Activated T-helper 1 cell treated with Interleukin-2 at 50 U/mL for 16 hours (primary cell): ENCODE results near the gene FERMT3.

Experiments used
- DNase-seq: peaks from one replicate; pipeline ENCODE4 v3.0.0-alpha.2; 2020; ENCODE audit warnings: low read depth

The FERMT3 gene

DNA sequence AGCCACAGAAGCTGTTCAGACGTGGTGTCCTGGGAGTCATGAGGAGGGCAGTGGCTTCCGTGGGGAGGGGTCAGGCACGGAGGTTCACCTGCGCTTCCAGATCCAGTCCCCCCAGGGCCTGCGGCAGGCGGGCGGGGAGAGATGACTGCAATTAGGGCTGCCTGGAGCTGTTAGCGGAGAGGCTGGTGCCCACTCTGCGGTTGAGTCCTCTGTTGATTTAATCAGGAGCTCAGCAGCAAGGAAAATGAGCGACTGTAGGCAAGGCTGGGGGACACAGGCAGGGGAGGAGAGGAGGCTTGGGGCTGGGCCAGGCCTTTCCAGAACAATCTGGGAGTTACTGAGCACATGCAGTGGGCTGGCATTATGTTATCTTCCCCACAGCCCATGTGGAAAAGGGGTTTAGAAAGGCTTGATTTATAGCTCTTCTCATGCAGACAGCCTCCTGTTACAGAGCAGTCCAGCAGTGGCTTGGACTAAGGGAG is 57.9 kb downstream of the FERMT3 start:
- DNase-seq, result no peak

DNA sequence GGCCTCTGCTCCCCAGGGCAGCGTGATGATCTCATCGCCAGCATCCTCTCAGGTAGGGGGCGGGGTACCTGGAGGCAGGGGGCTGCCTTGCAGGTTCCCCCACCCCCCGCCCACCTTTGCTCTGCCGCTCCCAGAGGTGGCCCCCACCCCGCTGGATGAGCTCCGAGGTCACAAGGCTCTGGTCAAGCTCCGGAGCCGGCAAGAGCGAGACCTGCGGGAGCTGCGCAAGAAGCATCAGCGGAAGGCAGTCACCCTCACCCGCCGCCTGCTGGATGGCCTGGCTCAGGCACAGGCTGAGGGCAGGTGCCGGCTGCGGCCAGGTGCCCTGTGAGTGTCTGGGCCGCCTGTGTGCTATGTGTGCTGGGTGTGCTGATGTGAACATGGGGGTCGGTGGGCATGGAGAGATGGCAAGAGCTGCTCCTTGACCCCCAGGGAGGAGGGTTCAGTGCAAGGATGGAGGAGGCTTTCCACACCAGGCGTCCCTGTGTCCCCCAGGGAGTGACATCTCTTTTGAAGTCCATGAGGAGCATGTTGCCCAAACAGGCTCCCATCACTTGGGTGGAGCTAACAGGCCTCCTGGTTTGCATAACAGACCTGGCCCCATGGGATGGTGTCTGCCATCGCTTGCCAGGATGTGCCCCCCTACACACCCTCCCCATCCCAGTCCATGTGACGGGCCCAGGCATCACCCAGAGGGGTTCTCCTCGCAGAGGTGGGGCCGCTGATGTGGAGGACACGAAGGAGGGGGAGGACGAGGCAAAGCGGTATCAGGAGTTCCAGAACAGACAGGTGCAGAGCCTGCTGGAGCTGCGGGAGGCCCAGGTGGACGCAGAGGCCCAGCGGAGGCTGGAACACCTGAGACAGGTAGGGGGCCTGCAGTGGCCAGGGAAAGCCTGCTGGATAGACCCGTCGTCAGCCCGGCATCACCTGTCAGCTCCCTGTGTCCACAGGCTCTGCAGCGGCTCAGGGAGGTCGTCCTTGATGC is 58.9 kb downstream of the FERMT3 start:
- DNase-seq, result no peak

DNA sequence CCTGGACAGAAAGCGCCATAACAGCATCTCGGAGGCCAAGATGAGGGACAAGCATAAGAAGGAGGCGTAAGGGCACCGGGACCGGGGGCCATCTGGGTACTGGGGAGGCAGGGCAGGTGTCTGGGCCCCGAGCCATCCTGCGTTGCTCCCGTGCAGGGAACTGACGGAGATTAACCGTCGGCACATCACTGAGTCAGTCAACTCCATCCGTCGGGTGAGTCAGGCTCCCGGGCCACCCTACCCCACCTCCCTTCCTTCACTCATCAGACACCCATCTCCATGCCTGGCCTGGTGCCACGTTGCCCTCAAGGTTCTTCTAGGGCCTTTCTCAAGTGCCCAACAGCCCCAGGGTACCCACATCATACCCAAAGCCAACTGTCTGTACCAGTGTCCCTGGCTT is 59.8 kb downstream of the FERMT3 start:
- no peak for DNase-seq

DNA sequence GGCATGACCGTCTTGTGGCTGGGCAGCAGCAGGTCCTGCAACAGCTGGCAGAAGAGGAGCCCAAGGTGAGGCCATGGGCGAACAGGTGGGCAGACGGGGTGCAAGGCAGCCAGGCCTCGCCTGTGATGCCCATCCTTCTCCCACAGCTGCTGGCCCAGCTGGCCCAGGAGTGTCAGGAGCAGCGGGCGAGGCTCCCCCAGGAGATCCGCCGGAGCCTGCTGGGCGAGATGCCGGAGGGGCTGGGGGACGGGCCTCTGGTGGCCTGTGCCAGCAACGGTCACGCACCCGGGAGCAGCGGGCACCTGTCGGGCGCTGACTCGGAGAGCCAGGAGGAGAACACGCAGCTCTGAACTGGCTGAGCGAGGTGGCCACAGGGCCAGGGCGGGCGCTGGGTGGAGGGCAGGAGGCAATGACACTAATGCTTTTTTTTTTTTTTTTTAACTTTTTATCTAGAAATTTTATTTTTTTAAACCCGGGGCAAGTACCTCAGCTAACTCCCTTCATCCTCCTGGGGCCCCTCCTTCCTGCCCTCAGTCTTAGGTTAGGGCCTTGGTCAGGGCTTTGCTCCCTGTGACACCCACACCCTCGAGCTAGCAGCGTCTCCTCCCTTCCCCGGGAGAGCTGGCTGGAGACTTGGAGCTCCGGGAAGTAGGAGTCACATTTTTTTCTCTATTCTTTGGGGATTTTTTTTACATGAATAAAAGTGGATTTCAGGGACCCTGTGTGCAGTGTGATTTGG is 60.9 kb downstream of the FERMT3 start:
- no peak for DNase-seq

DNA sequence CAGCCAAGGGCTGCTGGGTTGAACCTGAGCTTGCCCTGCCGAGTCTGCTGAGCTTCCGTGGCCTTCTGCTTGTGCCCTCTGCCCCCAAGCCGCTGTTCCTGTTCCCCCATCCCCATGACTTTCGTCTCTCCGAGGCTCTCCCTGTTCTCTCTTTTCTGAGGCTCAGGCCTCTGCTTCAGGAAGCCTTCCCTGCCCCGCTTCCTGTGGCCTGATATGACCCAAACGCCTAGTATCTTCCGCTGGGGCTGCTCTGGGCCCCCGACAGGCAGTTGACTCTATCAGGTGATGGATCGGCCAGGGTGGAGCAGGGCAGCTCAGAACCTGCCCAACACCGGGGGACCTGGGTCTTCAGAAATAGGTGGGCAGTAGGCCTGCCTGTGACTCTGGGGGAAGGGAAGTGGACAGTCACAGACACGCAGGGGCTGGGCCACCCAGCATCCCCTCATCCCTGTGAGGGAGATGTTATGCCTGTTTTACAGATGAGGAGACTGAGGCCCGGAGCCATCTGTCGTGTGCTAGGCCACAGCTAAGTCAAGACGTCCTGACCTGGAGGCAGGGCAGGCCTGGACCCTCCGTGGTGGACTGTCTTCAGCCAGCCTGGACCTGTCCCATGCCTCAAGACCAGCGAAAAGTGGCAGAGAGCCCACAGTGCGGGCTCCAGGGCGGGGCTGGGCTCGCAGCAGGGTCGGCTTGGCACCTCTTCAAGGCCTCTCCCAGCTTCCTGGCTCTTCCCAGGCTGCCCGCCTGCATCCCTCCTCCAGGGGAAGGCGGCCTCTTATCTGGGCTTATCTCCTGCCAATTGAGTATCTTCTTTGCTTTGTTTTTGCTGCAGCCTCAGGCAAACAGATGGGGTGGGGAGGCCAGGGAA is 61.7 kb downstream of the FERMT3 start:
- no peak for DNase-seq

DNA sequence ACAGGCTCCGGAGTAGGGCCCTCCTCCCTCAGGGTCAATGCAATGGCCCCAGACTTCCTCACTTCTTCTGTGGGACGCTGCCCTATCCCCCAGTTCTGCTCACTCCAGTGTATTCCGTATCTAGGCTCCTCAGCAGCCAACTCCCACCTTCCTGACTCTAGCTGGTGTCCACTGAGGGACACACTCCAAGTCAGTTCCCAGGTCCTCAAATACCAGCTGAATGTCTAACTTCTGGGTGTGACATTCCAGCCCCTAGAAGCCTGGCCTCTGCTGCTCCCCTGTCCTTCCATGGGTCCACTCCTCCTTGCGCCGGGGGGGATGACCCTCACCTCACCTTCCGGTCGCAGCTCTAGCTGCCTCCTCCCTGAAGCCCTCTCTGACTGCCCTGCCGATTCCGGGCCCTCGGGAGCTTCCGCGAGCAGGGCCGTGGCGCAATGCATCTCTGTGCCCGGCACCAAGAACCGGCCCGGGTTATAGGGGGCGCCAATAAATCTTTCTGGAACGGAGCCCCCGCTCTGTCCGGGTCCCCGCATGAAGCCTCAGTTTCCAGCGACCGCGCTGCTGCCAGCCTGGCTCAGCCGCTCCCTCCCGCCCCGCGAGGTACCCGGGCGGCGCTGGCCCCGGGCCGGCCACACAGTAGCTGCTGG is 62.5 kb downstream of the FERMT3 start:
- no peak for DNase-seq

DNA sequence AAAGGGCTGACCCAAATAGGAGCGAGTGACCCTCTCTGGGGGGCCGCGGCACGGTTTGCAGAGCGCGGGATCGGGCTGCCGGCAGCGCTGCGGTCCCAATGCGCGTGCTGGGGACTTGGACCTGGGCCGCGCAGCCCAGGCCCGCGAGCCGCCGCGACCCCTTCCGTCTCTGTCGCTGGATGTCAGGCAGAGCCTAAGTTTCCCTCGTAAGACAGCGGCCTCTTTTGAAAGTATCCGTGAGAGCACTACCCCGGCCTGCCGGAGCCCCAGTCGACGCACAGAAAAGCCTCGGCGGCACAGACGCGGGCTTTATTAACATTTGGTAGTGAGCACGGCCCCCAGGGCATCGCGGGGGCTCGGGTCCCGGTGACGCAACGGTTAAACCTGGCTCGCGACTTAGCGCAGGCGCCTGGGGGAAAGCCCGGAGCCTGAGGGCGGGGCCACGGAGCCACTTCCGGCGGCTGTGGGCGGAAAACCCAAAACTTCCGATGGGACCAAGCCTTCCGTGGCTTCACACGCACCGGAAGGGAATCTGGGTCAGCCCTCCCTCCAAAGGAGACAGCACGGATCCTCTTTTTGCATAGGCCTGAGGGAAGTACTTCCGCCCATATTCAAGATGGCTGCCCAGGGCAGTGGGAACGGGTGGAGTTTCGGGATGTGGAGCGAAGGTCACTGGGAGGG is 63.2 kb downstream of the FERMT3 start:
- peak; percentile 96 for DNase-seq
